GM19397 (cell line): ENCODE results near the gene SEPSECS.
"Not testable (repeated sequence)": the region's sequence is repeated elsewhere in the genome, so short reads cannot be mapped to it uniquely, and the experiment has no call there.

Experiments
- ATAC-seq: cut with Tn5 transposase; IDR thresholded peaks from one replicate; pipeline ENCODE4 v1.9.1; 2021; ENCODE audit warnings: mild to moderate bottlenecking, moderate library complexity; ENCODE audit not compliant: unreplicated experiment

Gene SEPSECS

GRCh38 chr4:25088093-25088952 is 71.9 kb downstream of the SEPSECS start:
- no peak for ATAC-seq

DNA sequence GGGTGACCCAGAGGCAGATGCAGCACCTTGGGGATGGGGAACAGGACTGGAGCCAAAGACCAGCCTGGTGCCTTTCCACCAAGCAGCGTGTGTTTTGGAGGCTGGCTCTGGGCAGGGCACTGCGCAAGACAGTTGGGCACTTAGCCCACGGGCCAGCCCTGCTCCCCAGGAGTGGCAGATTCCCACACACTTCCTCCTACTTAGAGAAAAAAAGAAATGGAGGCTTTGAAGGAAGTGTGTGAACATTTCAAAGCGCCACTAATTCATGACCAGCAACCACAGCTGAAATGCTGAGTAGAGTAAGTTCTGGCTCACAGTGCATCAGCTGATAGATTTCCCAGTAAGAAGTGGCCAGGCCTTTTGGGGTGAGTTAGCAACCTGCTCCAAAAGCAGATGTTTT is 74.6 kb downstream of the SEPSECS start:
- ATAC-seq, result no peak

GRCh38 chr4:25083441-25083840 is 76.8 kb downstream of the SEPSECS start:
- ATAC-seq, result not testable (repeated sequence)

DNA sequence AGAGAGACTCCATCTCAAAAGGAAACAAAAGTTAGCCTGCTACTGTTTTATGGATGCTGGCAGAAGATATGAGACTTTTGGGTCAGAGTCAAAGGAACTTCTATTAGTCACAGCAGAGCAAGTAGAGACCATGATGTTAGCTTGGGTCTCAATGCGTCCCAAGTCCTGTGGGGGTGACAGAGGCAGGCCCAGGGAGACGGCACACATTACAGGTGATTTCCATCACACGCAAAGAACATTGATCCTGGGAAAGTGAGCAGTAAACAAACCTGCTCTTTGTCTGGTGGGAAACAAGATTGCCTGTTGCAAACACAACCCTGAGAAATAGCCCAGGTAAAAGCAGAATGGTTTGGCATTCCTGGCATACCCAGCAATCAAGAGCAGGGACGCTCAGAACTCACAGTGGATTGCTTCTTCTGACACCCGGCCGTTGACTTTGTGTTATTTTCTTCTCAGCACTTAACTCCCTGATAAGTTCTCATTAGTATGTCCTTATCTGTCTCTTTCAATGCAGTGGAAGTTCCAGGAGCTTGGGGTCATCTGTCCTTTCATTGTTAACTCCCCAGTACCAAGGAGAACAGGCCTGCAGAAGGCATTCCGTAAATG is 78.3 kb downstream of the SEPSECS start:
- no peak for ATAC-seq

GRCh38 chr4:25080571-25080970 is 79.7 kb downstream of the SEPSECS start:
- ATAC-seq, result no peak

DNA sequence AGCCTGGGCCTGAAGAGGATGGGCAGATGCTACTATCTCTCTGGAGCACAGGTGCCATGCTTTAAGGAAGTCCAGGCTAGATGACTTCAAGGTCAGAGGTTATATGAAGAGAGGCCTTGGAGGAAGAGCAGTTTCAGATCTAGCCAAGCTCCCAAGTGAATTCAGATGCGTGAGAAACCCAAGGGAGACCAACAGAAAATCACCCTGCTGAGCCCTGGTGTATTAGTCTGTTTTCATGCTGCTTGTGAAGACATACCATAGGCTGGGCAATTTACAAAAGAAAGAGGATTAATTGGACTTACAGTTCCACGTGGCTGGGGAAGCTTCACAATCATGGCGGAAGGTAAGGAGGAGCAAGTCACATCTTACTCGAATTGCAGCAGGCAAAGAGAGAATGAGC is 81.7 kb downstream of the SEPSECS start:
- ATAC-seq, result no peak

DNA sequence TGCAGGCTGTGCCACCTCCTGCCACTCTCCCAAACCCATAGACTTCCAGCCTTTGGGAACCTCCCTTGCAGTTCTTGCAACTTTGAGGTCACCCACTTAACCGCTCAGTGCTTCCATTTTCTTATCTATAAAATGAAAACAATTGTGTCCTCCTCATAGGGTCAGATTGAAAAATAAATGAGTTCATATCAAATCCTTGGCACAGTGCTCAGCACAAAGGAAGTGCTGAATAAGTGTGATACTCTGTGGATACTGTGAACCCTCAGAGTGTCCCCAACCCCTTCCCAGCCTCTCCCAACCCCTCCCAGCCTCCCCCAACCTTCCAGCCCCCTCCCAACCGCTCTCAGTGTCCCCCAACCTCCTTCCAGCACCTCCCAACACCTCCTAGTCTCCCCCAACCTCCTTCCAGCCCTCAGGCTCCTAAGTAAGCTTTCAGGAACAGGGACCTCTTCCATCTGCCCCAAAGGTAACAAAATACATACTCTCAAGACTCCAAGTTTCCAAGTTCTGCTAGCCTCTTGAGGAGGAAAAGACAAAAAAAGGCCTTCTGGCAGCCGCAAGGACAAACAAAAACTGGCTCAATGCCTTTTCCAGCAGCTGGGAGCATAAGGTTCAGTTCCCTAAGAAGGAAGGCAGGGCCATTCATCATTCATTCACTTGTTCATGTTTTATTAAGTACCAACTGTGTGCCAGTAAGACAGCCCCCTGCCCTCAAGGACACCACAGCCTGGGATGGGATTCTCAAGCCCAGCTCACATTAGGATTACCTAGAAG is 83.4 kb downstream of the SEPSECS start:
- no peak for ATAC-seq

- no peak for ATAC-seq
These were observed 84.4 kb downstream of the SEPSECS start for GRCh38 chr4:25075851-25076250.

- ATAC-seq, result no peak
These were observed 85.1 kb downstream of the SEPSECS start for GRCh38 chr4:25075129-25075528.

DNA sequence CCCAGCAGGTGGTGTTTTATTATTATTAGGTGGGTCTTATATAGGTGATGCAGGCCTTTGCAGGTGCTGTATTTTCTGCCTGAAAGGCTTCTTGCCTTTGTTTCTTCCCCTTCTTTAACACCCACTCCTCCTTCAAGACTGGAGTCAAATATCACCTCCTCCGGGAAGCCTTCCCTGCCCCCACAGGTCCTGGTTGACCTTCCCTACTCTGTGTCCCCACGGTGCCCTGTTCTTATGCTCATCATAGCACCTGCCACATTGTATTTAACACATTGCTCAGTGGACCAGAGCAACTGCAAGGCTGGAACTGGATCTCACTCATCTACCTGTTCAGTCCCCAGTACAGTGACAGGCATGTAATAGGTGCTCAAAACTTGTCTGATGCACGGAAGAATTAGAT is 89.7 kb downstream of the SEPSECS start:
- ATAC-seq, result no peak
